Measurements from ENCODE around the gene HTR4.

HTR4 gene

GRCh38 chr5:148482697-148483462, 171.4 kb downstream of the HTR4 start:
- Histone ChIP-seq H3F3A (ENCODE audit: low read depth) (no peaks in the 10 kb centered on the region), H3K9me2 (replicated peaks; ENCODE audit: low read depth, low read length) (no peaks in the 10 kb centered on the region), H2AFZ (ENCODE audit: low read length) (peak overlapping the region; percentile 85), H3K9me3 (ENCODE audit: insufficient read depth, low read depth, low read length) (no peaks in the 10 kb centered on the region), H3K27me3 (ENCODE audit: insufficient read depth, low read length, poor library complexity, severe bottlenecking) (no peaks in the 10 kb centered on the region), H3K4me3 (ENCODE audit: low read length, poor library complexity, severe bottlenecking) (no peak overlapping the region), H3K36me3 (ENCODE audit: insufficient read depth, low read length) (no peaks in the 10 kb centered on the region), H3K79me2 (ENCODE audit: insufficient read depth, low read length) (no peaks in the 10 kb centered on the region), H3K4me1 (ENCODE audit: insufficient read depth, low read length, poor library complexity, severe bottlenecking) (no peaks in the 10 kb centered on the region), H4K20me1 (ENCODE audit: insufficient read depth, low read length, poor library complexity, severe bottlenecking) (no peaks in the 10 kb centered on the region), H3K4me2 (ENCODE audit: low read depth, low read length, poor library complexity, severe bottlenecking) (no peak overlapping the region), H3K9ac (ENCODE audit: low read depth, low read length, poor library complexity, severe bottlenecking) (no peak overlapping the region)
- TF ChIP-seq CTCF (conservative IDR thresholded peaks at IDR 0.05; ENCODE audit: low read length): peak; percentile 79
- no peak for TF ChIP-seq EZH2phosphoT487 (IDR thresholded peaks at IDR 0.05; ENCODE audit: borderline replicate concordance)

- H3K27me3 ChIP-seq (ENCODE audit: insufficient read depth, low read length, poor library complexity, severe bottlenecking): no peaks in the 10 kb centered on the region
- H3K4me3 ChIP-seq (ENCODE audit: low read length, poor library complexity, severe bottlenecking): no peak overlapping the region
- no peaks in the 10 kb centered on the region for H3K79me2 ChIP-seq (ENCODE audit: insufficient read depth, low read length)
- H3K36me3 ChIP-seq (ENCODE audit: insufficient read depth, low read length): no peaks in the 10 kb centered on the region
- H3K9me2 ChIP-seq (replicated peaks; ENCODE audit: low read depth, low read length): no peaks in the 10 kb centered on the region
- H2AFZ ChIP-seq (ENCODE audit: low read length): peak overlapping the region; percentile 85; the same call in 1 of the 2 replicates
- no peaks in the 10 kb centered on the region for H3F3A ChIP-seq (ENCODE audit: low read depth)
- no peaks in the 10 kb centered on the region for H3K9me3 ChIP-seq (ENCODE audit: insufficient read depth, low read depth, low read length)
- no peaks in the 10 kb centered on the region for H4K20me1 ChIP-seq (ENCODE audit: insufficient read depth, low read length, poor library complexity, severe bottlenecking)
- no peak overlapping the region for H3K4me2 ChIP-seq (ENCODE audit: low read depth, low read length, poor library complexity, severe bottlenecking)
- no peak overlapping the region for H3K9ac ChIP-seq (ENCODE audit: low read depth, low read length, poor library complexity, severe bottlenecking)
- H3K4me1 ChIP-seq (ENCODE audit: insufficient read depth, low read length, poor library complexity, severe bottlenecking): no peaks in the 10 kb centered on the region
- no peak for TF ChIP-seq CTCF (conservative IDR thresholded peaks at IDR 0.05; ENCODE audit: low read length)
- no peak for TF ChIP-seq EZH2phosphoT487 (IDR thresholded peaks at IDR 0.05; ENCODE audit: borderline replicate concordance)
Observed at GRCh38 chr5:148482196-148482595, 172.1 kb downstream of the HTR4 start.

- H3K36me3 ChIP-seq (ENCODE audit: insufficient read depth, low read length): no peaks in the 10 kb centered on the region
Observed at GRCh38 chr5:148477429-148477828, 176.9 kb downstream of the HTR4 start.

More at GRCh38 chr5:148477429-148477828, 176.9 kb downstream of the HTR4 start:
- Histone ChIP-seq H3K4me2 (ENCODE audit: low read depth, low read length, poor library complexity, severe bottlenecking) (no peak overlapping the region), H4K20me1 (ENCODE audit: insufficient read depth, low read length, poor library complexity, severe bottlenecking) (no peaks in the 10 kb centered on the region), H3F3A (ENCODE audit: low read depth) (no peaks in the 10 kb centered on the region), H3K79me2 (ENCODE audit: insufficient read depth, low read length) (no peaks in the 10 kb centered on the region), H3K4me1 (ENCODE audit: insufficient read depth, low read length, poor library complexity, severe bottlenecking) (no peaks in the 10 kb centered on the region), H3K9me2 (replicated peaks; ENCODE audit: low read depth, low read length) (no peaks in the 10 kb centered on the region), H3K4me3 (ENCODE audit: low read length, poor library complexity, severe bottlenecking) (no peak overlapping the region), H3K9ac (ENCODE audit: low read depth, low read length, poor library complexity, severe bottlenecking) (no peak overlapping the region), H2AFZ (ENCODE audit: low read length) (no peak overlapping the region), H3K27me3 (ENCODE audit: insufficient read depth, low read length, poor library complexity, severe bottlenecking) (peaks cover 4% of the 10 kb centered on the region), H3K9me3 (ENCODE audit: insufficient read depth, low read depth, low read length) (no peaks in the 10 kb centered on the region)
- TF ChIP-seq CTCF (conservative IDR thresholded peaks at IDR 0.05; ENCODE audit: low read length) (no peak), EZH2phosphoT487 (IDR thresholded peaks at IDR 0.05; ENCODE audit: borderline replicate concordance) (no peak)
